B cell (primary cell): ENCODE data around the gene AFF3. TPM values are rescaled to one million over a fixed set of nuclear protein-coding genes. Genes with fewer than 3 reads are reported as not detected.

Experiments used
- ATAC-seq: fragments of 200-7000 bp; cut with Tn5 transposase; one replicate; pipeline ENCODE4 v1.10.0; 2021; ENCODE audit warnings: low read depth, mild to moderate bottlenecking, moderate number of reproducible peaks, moderate library complexity
- CTCF ChIA-PET: fragments of 350-600 bp; sonication (Branson Sonifier 250); formaldehyde crosslinking; loops from one replicate; lab custom pipeline; 2021; ENCODE audit warnings: antibody characterized with exemption, inconsistent platforms; lab: Charles Lee
- POLR2A ChIA-PET: fragments of 350-600 bp; sonication (Branson Sonifier 250); formaldehyde crosslinking; loops from one replicate; lab custom pipeline; 2021; ENCODE audit warnings: antibody characterized with exemption; lab: Charles Lee
- DNase-seq: peaks from one replicate; pipeline ENCODE4 v3.0.0; 2013
- H2AFZ ChIP-seq: 2 replicates; pipeline ENCODE4 v1.6.1; 2012; ENCODE audit warnings: mild to moderate bottlenecking, low read depth, low read length; ENCODE audit not compliant: insufficient read depth, poor library complexity, severe bottlenecking
- H3K27ac ChIP-seq, 2 donors: 1 replicate in 1 of 2; 2 replicates in 1 of 2; pipeline ENCODE4 v1.5.1; 2012 to 2013; ENCODE audit warnings: low read length in 2 of 2, mild to moderate bottlenecking in 2 of 2, moderate library complexity in 1 of 2
- H3K27me3 ChIP-seq, 4 experiments: fragments of 200-600 bp in 1 of 4; sonication (generic) in 1 of 4; replicated peaks in 1 of 4; 1 replicate in 2 of 4; 2 replicates in 2 of 4; pipeline versions ENCODE4 v1.6.1 to v1.7.0; 2013 to 2016; ENCODE audit warnings: low read length in 3 of 4, mild to moderate bottlenecking in 2 of 4, mixed read lengths in 1 of 4, moderate library complexity in 1 of 4; ENCODE audit not compliant: insufficient read depth in 4 of 4, control insufficient read depth in 3 of 4; ENCODE audit errors: control extremely low read depth in 1 of 4
- H3K36me3 ChIP-seq, 2 experiments: replicated peaks in 1 of 2; 1 replicate in 1 of 2; 2 replicates in 1 of 2; pipeline versions ENCODE4 v1.6.1 to v1.7.1; 2013; ENCODE audit warnings: low read length in 1 of 2; ENCODE audit not compliant: insufficient read depth in 2 of 2, control insufficient read depth in 1 of 2; ENCODE audit errors: control extremely low read depth in 1 of 2, extremely low read depth in 1 of 2
- H3K4me1 ChIP-seq, 2 donors: fragments of 200-600 bp in 1 of 2; sonication (generic) in 1 of 2; 1 replicate in 1 of 2; 2 replicates in 1 of 2; pipeline versions ENCODE4 v1.5.1 to v1.6.1; 2013 to 2017; ENCODE audit warnings: low read length in 2 of 2; ENCODE audit not compliant: control insufficient read depth in 2 of 2, insufficient read depth in 2 of 2
- H3K4me2 ChIP-seq: replicated peaks from 2 replicates; pipeline ENCODE3; 2012; ENCODE audit warnings: mild to moderate bottlenecking, low read depth, low read length; ENCODE audit not compliant: poor library complexity, severe bottlenecking
- H3K4me3 ChIP-seq, 5 experiments: fragments of 200-600 bp in 1 of 5; sonication (generic) in 1 of 5; 1 replicate in 3 of 5; 2 replicates in 2 of 5; pipeline versions ENCODE4 v1.5.1 to v1.7.0; 2011 to 2016; ENCODE audit warnings: low read length in 4 of 5, mild to moderate bottlenecking in 4 of 5, low read depth in 2 of 5, control low read depth in 1 of 5, moderate library complexity in 1 of 5; ENCODE audit not compliant: insufficient read depth in 1 of 5; ENCODE audit errors: control extremely low read depth in 1 of 5, extremely low read depth in 1 of 5
- H3K79me2 ChIP-seq: fragments of 200-600 bp; sonication (generic); one replicate; pipeline ENCODE4 v1.6.0; 2016; ENCODE audit warnings: low read length; ENCODE audit not compliant: control insufficient read depth, insufficient read depth
- H3K9ac ChIP-seq: fragments of 200-600 bp; sonication (generic); 2 replicates; pipeline ENCODE4 v1.6.1; 2017; ENCODE audit warnings: mild to moderate bottlenecking, low read length, moderate library complexity
- H3K9me3 ChIP-seq, 3 donors: one replicate each; pipeline versions ENCODE4 v1.6.1 to v1.7.1; 2013; ENCODE audit warnings: low read length in 2 of 3; ENCODE audit not compliant: control insufficient read depth in 2 of 3, insufficient read depth in 1 of 3; ENCODE audit errors: control extremely low read depth in 1 of 3
- H4K20me1 ChIP-seq: 2 replicates; pipeline ENCODE4 v1.6.0; 2012; ENCODE audit warnings: mild to moderate bottlenecking, low read length; ENCODE audit not compliant: insufficient read depth, control insufficient read depth, poor library complexity, severe bottlenecking
- H3K27ac Mint-ChIP-seq: one replicate; pipeline ENCODE4 v1.8.0; 2021; ENCODE audit warnings: mixed read lengths
- H3K27me3 Mint-ChIP-seq: one replicate; pipeline ENCODE4 v1.8.0; 2021; ENCODE audit warnings: mixed read lengths
- H3K4me1 Mint-ChIP-seq: one replicate; pipeline ENCODE4 v1.8.0; 2021; ENCODE audit warnings: mixed read lengths
- H3K4me3 Mint-ChIP-seq: one replicate; pipeline ENCODE4 v1.8.0; 2021; ENCODE audit warnings: mixed read lengths
- H3K9me3 Mint-ChIP-seq: one replicate; pipeline ENCODE4 v1.8.0; 2022; ENCODE audit warnings: mixed read lengths; ENCODE audit not compliant: insufficient read depth
- EZH2 ChIP-seq: IDR thresholded peaks from 2 replicates; pipeline ENCODE4 v1.6.1; 2012; ENCODE audit warnings: borderline replicate concordance, low read depth, mild to moderate bottlenecking, moderate library complexity, low read length; ENCODE audit not compliant: insufficient read depth, poor library complexity, severe bottlenecking
- WGBS: methylation state at CpG from one replicate; pipeline ENCODE4 v1.1.5; 2013; ENCODE audit warnings: missing lambda C conversion rate; ENCODE audit not compliant: insufficient coverage; 5-methylcytosine and 5-hydroxymethylcytosine counted together
- intact Hi-C: fragments of 100-400 bp; cut with micrococcal nuclease; formaldehyde crosslinking; loops from one replicate; pipeline ENCODE4 v1.10.0; 2022
- polyA plus RNA-seq: library from polyadenylated mRNA; depleted of rRNA; stranded (reverse); fragments of >200 nt; gene quantifications from 2 replicates; pipeline ENCODE4 v1.2.3, GENCODE V29; 2012
- total RNA-seq, 2 donors: library from RNA; stranded (reverse); fragments of 120-200 nt in 1 of 2; gene quantifications; 1 replicate in 1 of 2; 2 replicates in 1 of 2; pipeline versions ENCODE4 v1.2.3 to v1.2.4, GENCODE V29; 2013 to 2022
- TF ChIP-seq, protein P1 (sequence below): fragments of 200-600 bp; IDR thresholded peaks from one replicate; pipeline ENCODE4 v1.8.0; 2022; ENCODE audit warnings: antibody characterized with exemption, mild to moderate bottlenecking

AFF3 gene
- total and polyA plus RNA-seq, 2 donors (not counting 1 experiment from before 2014, with no cell fraction given) = 117 to 830 TPM

DNA sequence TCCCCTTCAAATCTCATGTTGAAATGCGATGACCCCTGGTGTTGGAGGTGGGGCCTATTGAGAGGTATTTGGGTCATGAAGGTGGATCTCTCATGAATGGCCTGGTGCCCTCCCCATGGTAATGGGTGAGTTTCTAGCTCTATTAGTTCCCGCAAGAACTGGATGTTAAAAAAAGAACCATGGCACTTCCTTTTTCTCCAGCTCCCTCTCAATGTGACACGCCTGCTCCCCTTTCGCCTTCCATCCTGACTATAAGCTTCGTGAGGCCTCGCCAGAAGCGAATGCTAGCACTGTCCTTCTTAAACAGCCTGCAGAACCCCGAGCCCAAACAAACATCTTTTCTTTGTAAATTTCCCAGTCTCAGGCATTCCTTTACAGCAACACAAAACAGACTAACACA lies 349.4 kb downstream of the AFF3 start:
- Mint-ChIP-seq H3K27me3 (no peaks in the 10 kb centered on the region), H3K4me3 (no peak overlapping the region), H3K4me1 (peaks cover 33% of the 10 kb centered on the region), H3K27ac (no peak overlapping the region), H3K9me3 (peaks cover 7% of the 10 kb centered on the region)
- H4K20me1 ChIP-seq = peaks cover 82% of the 10 kb centered on the region
- H3K9ac ChIP-seq = no peak overlapping the region
- H3K27me3 ChIP-seq = no peaks in the 10 kb centered on the region
- H3K4me2 ChIP-seq = no peak overlapping the region
- no peak overlapping the region for H2AFZ ChIP-seq
- WGBS = 94% methylated on average over 8 of the region's 8 CpGs
- POLR2A ChIA-PET = no interaction called here
- no peak overlapping the region for H3K27ac ChIP-seq
- no peak for DNase-seq
- CTCF ChIA-PET = no interaction called here
- peaks cover 0 to 8% of the 10 kb centered on the region in 2 donors for H3K4me1 ChIP-seq
- TF ChIP-seq, protein P1, sequence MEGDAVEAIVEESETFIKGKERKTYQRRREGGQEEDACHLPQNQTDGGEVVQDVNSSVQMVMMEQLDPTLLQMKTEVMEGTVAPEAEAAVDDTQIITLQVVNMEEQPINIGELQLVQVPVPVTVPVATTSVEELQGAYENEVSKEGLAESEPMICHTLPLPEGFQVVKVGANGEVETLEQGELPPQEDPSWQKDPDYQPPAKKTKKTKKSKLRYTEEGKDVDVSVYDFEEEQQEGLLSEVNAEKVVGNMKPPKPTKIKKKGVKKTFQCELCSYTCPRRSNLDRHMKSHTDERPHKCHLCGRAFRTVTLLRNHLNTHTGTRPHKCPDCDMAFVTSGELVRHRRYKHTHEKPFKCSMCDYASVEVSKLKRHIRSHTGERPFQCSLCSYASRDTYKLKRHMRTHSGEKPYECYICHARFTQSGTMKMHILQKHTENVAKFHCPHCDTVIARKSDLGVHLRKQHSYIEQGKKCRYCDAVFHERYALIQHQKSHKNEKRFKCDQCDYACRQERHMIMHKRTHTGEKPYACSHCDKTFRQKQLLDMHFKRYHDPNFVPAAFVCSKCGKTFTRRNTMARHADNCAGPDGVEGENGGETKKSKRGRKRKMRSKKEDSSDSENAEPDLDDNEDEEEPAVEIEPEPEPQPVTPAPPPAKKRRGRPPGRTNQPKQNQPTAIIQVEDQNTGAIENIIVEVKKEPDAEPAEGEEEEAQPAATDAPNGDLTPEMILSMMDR = no peak
- no peak for TF ChIP-seq EZH2
- no peak for ATAC-seq
- H3K36me3 ChIP-seq = peaks cover 3 to 35% of the 10 kb centered on the region in 2 experiments
- H3K4me3 ChIP-seq = no peak overlapping the region
- intact Hi-C loops = no loop called here
- peaks cover 63% of the 10 kb centered on the region for H3K79me2 ChIP-seq
- H3K9me3 ChIP-seq = peaks cover 0 to 7% (median 2%) of the 10 kb centered on the region in 3 donors

DNA sequence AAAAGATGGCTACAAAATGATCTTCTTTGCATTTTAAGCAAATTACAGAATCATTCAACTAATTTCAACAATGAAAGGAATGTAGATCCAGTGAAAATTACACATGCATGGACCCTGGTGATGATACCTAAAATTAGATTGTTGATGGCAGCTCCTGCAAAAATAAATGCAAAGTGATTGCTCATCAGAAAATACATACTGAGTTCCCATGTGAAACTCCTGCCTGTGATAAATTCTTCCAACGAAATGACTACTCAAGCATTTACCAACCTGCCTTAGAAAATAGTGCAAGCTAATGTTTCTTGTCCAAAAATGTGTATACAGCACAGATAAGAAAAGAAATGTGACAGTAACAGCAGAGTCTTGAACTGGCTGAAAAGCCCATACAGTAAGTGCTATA lies 352.5 kb downstream of the AFF3 start:
- Mint-ChIP-seq H3K27me3 (no peaks in the 10 kb centered on the region), H3K27ac (no peak overlapping the region), H3K4me3 (no peak overlapping the region), H3K9me3 (no peaks in the 10 kb centered on the region), H3K4me1 (peaks cover 15% of the 10 kb centered on the region)
- no peak for DNase-seq
- ChIA-PET POLR2A (no interaction called here), CTCF (no interaction called here)
- Histone ChIP-seq H3K27ac (no peak overlapping the region), H3K9me3 (no peaks in the 10 kb centered on the region), H3K4me2 (no peak overlapping the region), H3K9ac (no peak overlapping the region), H3K36me3 (peaks cover 0 to 37% of the 10 kb centered on the region in 2 experiments), H3K27me3 (no peaks in the 10 kb centered on the region), H2AFZ (no peak overlapping the region), H3K4me3 (no peak overlapping the region), H4K20me1 (peaks cover 74% of the 10 kb centered on the region), H3K79me2 (peaks cover 61% of the 10 kb centered on the region), H3K4me1 (peaks cover 0 to 5% of the 10 kb centered on the region in 2 donors)
- TF ChIP-seq, protein P1 = no peak
- TF ChIP-seq EZH2 = no peak
- no peak for ATAC-seq
- no CpG with 5 or more reads among the region's 1 CpG for WGBS
- intact Hi-C loops = no loop called here
